ENCODE measurements around the gene AGBL1. TPM values are rescaled to one million over a fixed set of nuclear protein-coding genes. Genes with fewer than 3 reads are reported as not detected.

Gene AGBL1
- total and polyA plus RNA-seq, 4 donors, result not detected

DNA sequence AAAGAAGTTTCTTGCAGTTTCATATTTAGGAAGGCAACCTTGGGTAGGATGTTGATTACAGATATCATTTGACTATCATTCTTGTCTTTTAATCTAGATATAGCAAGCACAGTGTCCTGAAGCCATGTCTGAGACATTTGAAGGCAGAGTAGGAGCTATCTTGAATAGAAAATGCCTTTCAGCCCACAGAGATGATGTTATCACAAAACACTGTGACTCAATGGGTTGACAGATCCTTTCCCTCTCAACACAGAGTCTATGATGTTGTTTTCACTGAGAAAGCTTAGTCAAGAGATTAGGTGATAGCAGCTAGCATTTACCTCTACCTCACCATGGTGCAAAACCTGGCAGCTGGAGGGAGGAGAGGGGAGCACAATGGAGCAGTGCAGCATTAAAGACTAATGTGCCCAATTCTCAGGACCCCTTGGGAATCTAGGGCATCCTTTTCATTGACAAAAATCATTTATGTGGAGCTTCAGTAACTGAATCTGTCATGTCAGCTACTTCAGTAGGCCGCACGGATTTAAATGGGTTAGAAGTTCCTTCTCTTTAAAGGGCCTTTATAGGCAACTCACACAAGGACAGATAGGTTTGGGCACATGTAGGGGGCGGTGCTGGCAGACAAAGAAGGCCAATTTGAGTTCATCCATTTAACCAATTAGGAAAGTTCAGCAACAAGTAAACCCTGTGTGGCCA lies 121.8 kb downstream of the AGBL1 start:
- no peaks in the 10 kb centered on the region for H3K4me1 ChIP-seq (ENCODE audit: control insufficient read depth in 4 of 4, insufficient read depth in 4 of 4, low read length in 3 of 4)
- no peak for DNase-seq (ENCODE audit: low spot score)
- H3K9me3 ChIP-seq (ENCODE audit: control insufficient read depth in 4 of 4, low read length in 3 of 4), result no peaks in the 10 kb centered on the region
- no peak overlapping the region for H3K27ac ChIP-seq (ENCODE audit: low read depth in 1 of 2, low read length in 2 of 2)
- H3K36me3 ChIP-seq (ENCODE audit: control insufficient read depth in 4 of 4, insufficient read depth in 3 of 4, low read depth in 1 of 4, low read length in 3 of 4), result no peaks in the 10 kb centered on the region
- H3K27me3 ChIP-seq (ENCODE audit: control insufficient read depth in 4 of 4, insufficient read depth in 4 of 4, low read length in 3 of 4), result no peaks in the 10 kb centered on the region
- H3K9ac ChIP-seq (ENCODE audit: low read depth in 1 of 2, low read length in 2 of 2), result no peak overlapping the region
- TF ChIP-seq GABPA (IDR thresholded peaks at IDR 0.05 in 1 of 2, conservative IDR thresholded peaks at IDR 0.05 in 1 of 2) (no peak), RXRA (IDR thresholded peaks at IDR 0.05) (no peak), YY1 (IDR thresholded peaks at IDR 0.05) (no peak), RAD21 (IDR thresholded peaks at IDR 0.05) (no peak), TAF1 (conservative IDR thresholded peaks at IDR 0.05) (no peak), FOXA2 (IDR thresholded peaks at IDR 0.05) (no peak), HNF4A (conservative IDR thresholded peaks at IDR 0.05) (no peak), HNF4G (IDR thresholded peaks at IDR 0.05) (no peak), FOXA1 (IDR thresholded peaks at IDR 0.05) (no peak), SP1 (IDR thresholded peaks at IDR 0.05) (no peak), NR2F2 (IDR thresholded peaks at IDR 0.05) (no peak), EGR1 (IDR thresholded peaks at IDR 0.05; ENCODE audit: low read depth in 2 of 2) (no peak)
- TF ChIP-seq, protein P1, sequence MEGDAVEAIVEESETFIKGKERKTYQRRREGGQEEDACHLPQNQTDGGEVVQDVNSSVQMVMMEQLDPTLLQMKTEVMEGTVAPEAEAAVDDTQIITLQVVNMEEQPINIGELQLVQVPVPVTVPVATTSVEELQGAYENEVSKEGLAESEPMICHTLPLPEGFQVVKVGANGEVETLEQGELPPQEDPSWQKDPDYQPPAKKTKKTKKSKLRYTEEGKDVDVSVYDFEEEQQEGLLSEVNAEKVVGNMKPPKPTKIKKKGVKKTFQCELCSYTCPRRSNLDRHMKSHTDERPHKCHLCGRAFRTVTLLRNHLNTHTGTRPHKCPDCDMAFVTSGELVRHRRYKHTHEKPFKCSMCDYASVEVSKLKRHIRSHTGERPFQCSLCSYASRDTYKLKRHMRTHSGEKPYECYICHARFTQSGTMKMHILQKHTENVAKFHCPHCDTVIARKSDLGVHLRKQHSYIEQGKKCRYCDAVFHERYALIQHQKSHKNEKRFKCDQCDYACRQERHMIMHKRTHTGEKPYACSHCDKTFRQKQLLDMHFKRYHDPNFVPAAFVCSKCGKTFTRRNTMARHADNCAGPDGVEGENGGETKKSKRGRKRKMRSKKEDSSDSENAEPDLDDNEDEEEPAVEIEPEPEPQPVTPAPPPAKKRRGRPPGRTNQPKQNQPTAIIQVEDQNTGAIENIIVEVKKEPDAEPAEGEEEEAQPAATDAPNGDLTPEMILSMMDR (IDR thresholded peaks at IDR 0.05; ENCODE audit: low read depth, low read length, missing input control), result no peak
- TF ChIP-seq, protein P2, sequence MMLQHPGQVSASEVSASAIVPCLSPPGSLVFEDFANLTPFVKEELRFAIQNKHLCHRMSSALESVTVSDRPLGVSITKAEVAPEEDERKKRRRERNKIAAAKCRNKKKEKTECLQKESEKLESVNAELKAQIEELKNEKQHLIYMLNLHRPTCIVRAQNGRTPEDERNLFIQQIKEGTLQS (IDR thresholded peaks at IDR 0.05), result no peak
- WGBS, result 86% methylated on average over 3 of the region's 3 CpGs
- H3K4me3 ChIP-seq (ENCODE audit: low read depth in 1 of 3, low read length in 3 of 3), result no peak overlapping the region

DNA sequence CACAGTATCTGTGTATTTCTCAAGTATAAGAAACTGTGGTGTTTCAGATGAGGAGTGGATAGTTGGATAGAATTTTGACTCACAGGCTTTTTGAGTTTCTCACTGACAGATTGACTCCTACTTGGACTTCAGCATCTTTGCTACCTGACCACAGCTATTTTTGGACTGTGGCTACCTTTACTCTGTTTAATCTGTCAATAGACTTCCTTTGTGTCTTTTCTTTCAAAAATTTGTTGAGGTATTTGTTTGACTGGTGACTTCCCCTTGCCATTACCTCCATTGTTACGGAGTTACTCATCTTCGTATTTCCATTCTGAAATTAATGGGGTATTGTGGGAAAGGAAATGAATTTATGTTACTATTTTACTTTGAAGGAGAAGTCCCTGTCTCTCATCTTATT lies 123.8 kb downstream of the AGBL1 start:
- WGBS, result 41% methylated on average over 2 of the region's 2 CpGs

More for the DNA sequence above, 123.8 kb downstream of the AGBL1 start:
- Histone ChIP-seq H3K36me3 (ENCODE audit: control insufficient read depth in 4 of 4, insufficient read depth in 3 of 4, low read depth in 1 of 4, low read length in 3 of 4) (no peaks in the 10 kb centered on the region), H3K9me3 (ENCODE audit: control insufficient read depth in 4 of 4, low read length in 3 of 4) (no peaks in the 10 kb centered on the region), H3K4me1 (ENCODE audit: control insufficient read depth in 4 of 4, insufficient read depth in 4 of 4, low read length in 3 of 4) (no peaks in the 10 kb centered on the region), H3K27ac (ENCODE audit: low read depth in 1 of 2, low read length in 2 of 2) (no peak overlapping the region), H3K27me3 (ENCODE audit: control insufficient read depth in 4 of 4, insufficient read depth in 4 of 4, low read length in 3 of 4) (no peaks in the 10 kb centered on the region), H3K9ac (ENCODE audit: low read depth in 1 of 2, low read length in 2 of 2) (no peak overlapping the region), H3K4me3 (ENCODE audit: low read depth in 1 of 3, low read length in 3 of 3) (no peak overlapping the region)
- TF ChIP-seq RXRA (IDR thresholded peaks at IDR 0.05), result no peak
- no peak for TF ChIP-seq EGR1 (IDR thresholded peaks at IDR 0.05; ENCODE audit: low read depth in 2 of 2)
- TF ChIP-seq, protein P1 (IDR thresholded peaks at IDR 0.05; ENCODE audit: low read depth, low read length, missing input control), result no peak
- TF ChIP-seq, protein P3, sequence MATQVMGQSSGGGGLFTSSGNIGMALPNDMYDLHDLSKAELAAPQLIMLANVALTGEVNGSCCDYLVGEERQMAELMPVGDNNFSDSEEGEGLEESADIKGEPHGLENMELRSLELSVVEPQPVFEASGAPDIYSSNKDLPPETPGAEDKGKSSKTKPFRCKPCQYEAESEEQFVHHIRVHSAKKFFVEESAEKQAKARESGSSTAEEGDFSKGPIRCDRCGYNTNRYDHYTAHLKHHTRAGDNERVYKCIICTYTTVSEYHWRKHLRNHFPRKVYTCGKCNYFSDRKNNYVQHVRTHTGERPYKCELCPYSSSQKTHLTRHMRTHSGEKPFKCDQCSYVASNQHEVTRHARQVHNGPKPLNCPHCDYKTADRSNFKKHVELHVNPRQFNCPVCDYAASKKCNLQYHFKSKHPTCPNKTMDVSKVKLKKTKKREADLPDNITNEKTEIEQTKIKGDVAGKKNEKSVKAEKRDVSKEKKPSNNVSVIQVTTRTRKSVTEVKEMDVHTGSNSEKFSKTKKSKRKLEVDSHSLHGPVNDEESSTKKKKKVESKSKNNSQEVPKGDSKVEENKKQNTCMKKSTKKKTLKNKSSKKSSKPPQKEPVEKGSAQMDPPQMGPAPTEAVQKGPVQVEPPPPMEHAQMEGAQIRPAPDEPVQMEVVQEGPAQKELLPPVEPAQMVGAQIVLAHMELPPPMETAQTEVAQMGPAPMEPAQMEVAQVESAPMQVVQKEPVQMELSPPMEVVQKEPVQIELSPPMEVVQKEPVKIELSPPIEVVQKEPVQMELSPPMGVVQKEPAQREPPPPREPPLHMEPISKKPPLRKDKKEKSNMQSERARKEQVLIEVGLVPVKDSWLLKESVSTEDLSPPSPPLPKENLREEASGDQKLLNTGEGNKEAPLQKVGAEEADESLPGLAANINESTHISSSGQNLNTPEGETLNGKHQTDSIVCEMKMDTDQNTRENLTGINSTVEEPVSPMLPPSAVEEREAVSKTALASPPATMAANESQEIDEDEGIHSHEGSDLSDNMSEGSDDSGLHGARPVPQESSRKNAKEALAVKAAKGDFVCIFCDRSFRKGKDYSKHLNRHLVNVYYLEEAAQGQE (IDR thresholded peaks at IDR 0.05), result no peak
- TF ChIP-seq RAD21 (IDR thresholded peaks at IDR 0.05), result no peak
- no peak for TF ChIP-seq NR2F2 (IDR thresholded peaks at IDR 0.05)
- no peak for TF ChIP-seq HNF4A (conservative IDR thresholded peaks at IDR 0.05)
- no peak for TF ChIP-seq HNF4G (IDR thresholded peaks at IDR 0.05)
- no peak for TF ChIP-seq FOXA1 (IDR thresholded peaks at IDR 0.05)
- TF ChIP-seq YY1 (IDR thresholded peaks at IDR 0.05), result no peak
- no peak for TF ChIP-seq JUND (IDR thresholded peaks at IDR 0.05)
- no peak for TF ChIP-seq FOXA2 (IDR thresholded peaks at IDR 0.05)
- no peak for TF ChIP-seq SP1 (IDR thresholded peaks at IDR 0.05)
- TF ChIP-seq, protein P2 (IDR thresholded peaks at IDR 0.05), result no peak
- no peak for TF ChIP-seq TAF1 (conservative IDR thresholded peaks at IDR 0.05)
- no peak for TF ChIP-seq GABPA (IDR thresholded peaks at IDR 0.05 in 1 of 2, conservative IDR thresholded peaks at IDR 0.05 in 1 of 2)
- TF ChIP-seq, protein P4, sequence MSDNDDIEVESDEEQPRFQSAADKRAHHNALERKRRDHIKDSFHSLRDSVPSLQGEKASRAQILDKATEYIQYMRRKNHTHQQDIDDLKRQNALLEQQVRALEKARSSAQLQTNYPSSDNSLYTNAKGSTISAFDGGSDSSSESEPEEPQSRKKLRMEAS (IDR thresholded peaks at IDR 0.05), result no peak
- TF ChIP-seq, protein P5, sequence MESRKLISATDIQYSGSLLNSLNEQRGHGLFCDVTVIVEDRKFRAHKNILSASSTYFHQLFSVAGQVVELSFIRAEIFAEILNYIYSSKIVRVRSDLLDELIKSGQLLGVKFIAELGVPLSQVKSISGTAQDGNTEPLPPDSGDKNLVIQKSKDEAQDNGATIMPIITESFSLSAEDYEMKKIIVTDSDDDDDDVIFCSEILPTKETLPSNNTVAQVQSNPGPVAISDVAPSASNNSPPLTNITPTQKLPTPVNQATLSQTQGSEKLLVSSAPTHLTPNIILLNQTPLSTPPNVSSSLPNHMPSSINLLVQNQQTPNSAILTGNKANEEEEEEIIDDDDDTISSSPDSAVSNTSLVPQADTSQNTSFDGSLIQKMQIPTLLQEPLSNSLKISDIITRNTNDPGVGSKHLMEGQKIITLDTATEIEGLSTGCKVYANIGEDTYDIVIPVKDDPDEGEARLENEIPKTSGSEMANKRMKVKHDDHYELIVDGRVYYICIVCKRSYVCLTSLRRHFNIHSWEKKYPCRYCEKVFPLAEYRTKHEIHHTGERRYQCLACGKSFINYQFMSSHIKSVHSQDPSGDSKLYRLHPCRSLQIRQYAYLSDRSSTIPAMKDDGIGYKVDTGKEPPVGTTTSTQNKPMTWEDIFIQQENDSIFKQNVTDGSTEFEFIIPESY (IDR thresholded peaks at IDR 0.05), result no peak
- no peak for DNase-seq (ENCODE audit: low spot score)
